ENCODE results near the gene AGFG2.
A peak's percentile ranks its signal among the peaks of the same experiment; 100 is the strongest.

Gene AGFG2

DNA sequence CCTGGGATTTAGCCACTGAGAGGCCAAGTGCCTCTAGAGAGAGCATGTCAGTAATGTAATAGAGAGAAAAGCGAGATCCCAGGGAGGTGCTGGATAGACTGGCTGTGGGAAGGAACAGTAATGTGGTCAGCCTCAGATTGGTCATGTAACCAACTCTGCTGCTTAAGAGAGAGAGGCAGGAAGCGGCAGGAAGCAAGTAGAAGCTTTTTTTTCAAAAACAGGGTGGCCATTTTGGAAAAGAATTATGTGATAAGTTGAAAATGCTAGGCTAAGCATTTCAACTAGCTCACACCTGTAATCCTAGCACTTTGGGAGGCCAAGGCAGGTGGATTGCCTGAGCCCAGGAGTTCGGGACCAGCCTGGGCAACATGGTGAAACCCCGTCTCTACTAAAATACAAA lies 59.4 kb downstream of the AGFG2 start:
- TF ChIP-seq, protein P1, sequence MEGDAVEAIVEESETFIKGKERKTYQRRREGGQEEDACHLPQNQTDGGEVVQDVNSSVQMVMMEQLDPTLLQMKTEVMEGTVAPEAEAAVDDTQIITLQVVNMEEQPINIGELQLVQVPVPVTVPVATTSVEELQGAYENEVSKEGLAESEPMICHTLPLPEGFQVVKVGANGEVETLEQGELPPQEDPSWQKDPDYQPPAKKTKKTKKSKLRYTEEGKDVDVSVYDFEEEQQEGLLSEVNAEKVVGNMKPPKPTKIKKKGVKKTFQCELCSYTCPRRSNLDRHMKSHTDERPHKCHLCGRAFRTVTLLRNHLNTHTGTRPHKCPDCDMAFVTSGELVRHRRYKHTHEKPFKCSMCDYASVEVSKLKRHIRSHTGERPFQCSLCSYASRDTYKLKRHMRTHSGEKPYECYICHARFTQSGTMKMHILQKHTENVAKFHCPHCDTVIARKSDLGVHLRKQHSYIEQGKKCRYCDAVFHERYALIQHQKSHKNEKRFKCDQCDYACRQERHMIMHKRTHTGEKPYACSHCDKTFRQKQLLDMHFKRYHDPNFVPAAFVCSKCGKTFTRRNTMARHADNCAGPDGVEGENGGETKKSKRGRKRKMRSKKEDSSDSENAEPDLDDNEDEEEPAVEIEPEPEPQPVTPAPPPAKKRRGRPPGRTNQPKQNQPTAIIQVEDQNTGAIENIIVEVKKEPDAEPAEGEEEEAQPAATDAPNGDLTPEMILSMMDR (IDR thresholded peaks at IDR 0.05; ENCODE audit: insufficient read depth, low read depth, low read length, missing control alignments): no peak
- DNase-seq (ENCODE audit: low read depth): no peak
- H3K4me3 ChIP-seq (ENCODE audit: low read length): no peak overlapping the region

- no peak for DNase-seq (ENCODE audit: low read depth)
- no peak overlapping the region for H3K4me3 ChIP-seq (ENCODE audit: low read length)
- TF ChIP-seq, protein P1 (IDR thresholded peaks at IDR 0.05; ENCODE audit: insufficient read depth, low read depth, low read length, missing control alignments): no peak
Observed at GRCh38 chr7:100599911-100600729, 61.1 kb downstream of the AGFG2 start.

- H3K4me3 ChIP-seq (ENCODE audit: low read length): no peak overlapping the region
- TF ChIP-seq, protein P1 (IDR thresholded peaks at IDR 0.05; ENCODE audit: insufficient read depth, low read depth, low read length, missing control alignments): no peak
- no peak for DNase-seq (ENCODE audit: low read depth)
Observed at GRCh38 chr7:100600730-100601038, 61.7 kb downstream of the AGFG2 start.

- no peak for DNase-seq (ENCODE audit: low read depth)
- TF ChIP-seq, protein P1 (IDR thresholded peaks at IDR 0.05; ENCODE audit: insufficient read depth, low read depth, low read length, missing control alignments): no peak
- no peak overlapping the region for H3K4me3 ChIP-seq (ENCODE audit: low read length)
Observed at GRCh38 chr7:100602889-100603725, 64.1 kb downstream of the AGFG2 start.

DNA sequence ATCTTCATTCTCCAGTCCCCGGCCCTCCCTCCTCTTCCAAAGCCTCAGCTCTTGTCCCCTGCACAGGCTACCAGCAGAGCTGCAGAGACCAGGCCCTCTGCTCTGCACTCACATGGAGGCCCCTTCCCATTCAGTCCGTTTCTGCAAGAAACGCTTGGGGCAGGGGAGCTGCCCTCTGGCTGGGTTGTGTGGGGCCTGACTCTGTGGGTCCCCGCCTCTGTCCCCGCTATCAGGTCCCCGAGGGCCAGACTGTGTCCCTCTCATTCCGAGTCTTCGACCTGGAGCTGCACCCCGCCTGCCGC lies 64.7 kb downstream of the AGFG2 start:
- TF ChIP-seq, protein P1 (IDR thresholded peaks at IDR 0.05; ENCODE audit: insufficient read depth, low read depth, low read length, missing control alignments): no peak
- H3K4me3 ChIP-seq (ENCODE audit: low read length): peak overlapping the region; percentile 58
- DNase-seq (ENCODE audit: low read depth): no peak

DNA sequence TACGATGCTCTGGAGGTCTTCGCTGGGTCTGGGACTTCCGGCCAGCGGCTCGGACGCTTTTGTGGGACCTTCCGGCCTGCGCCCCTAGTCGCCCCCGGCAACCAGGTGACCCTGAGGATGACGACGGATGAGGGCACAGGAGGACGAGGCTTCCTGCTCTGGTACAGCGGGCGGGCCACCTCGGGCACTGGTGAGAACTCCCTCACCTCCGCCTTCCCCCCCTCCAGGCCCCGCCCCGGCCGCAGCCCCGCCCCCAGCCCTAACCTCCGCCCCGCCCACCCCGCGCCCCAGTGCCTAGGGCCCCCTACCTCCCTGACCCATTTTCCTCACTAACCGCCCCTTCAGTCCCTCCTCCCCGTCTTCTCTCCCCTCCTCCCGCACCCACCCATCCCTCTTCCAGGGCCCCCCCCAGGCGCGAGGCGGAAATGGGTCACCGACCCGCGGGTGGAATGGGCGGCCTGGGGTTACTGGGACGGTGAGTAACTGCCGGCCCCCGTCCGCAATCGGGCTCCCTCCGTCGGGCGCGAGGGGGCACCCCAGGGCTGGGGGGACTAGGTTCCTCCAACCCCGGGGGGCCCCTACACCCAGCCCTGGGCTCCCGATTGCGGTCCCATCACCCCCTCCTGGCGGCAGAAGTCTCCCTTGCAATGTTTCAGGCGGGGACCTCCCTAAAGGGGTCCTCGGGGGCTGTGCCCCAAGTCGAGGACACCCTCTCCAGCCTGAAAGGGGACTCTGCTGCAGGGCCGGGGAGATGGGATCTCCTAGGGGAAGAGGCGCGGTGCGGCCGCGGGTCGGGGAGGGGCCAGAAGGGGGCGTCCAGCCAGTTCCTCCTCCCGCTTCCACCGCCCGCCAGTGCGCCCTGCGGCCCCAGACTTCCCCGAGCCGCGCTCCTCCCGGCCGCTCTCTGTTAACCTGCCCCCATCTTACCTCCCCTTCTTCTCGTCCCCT lies 65.3 kb downstream of the AGFG2 start:
- TF ChIP-seq, protein P1 (IDR thresholded peaks at IDR 0.05; ENCODE audit: insufficient read depth, low read depth, low read length, missing control alignments): peak; percentile 37

More for the DNA sequence above, 65.3 kb downstream of the AGFG2 start:
- peak overlapping the region; percentile 58 for H3K4me3 ChIP-seq (ENCODE audit: low read length)
- DNase-seq (ENCODE audit: low read depth): peak; percentile 58
